Measurements from ENCODE around the gene HTR1D. TPM values are rescaled to one million over a fixed set of nuclear protein-coding genes. Genes with fewer than 3 reads are reported as not detected.

The HTR1D gene
- polyA plus RNA-seq, 2 of the 4 experiments (the other 2 are of a cell fraction): 8.5 to 11.4 TPM

DNA sequence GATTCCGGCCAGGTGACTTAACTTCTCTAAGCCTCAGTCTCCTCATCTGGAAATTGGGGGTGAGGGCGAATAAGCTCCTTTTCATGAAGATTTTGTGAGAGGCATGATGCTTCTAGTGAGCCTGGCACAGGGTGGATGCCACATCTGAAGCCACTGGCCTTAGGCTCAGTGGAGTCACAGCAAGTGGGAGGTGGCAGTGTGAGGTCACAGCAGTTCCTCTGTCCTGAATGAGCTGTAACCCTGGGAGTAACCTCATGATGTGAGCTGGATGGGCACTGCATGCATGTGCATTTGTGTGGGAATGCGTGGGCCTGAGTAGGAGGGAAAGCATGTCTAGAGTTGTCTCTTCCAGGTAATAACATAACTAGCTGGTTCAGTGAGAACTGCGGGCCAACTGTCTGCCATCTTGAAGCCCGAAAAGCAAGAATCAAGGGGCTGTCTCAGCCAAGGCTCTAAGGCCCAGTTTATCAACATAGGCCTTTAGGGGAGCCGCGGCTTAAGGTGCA, 27.0 kb upstream of the HTR1D start (continued):
- TF ChIP-seq NPAS2 (CRISPR knock-in tag; IDR thresholded peaks at IDR 0.05; ENCODE audit: borderline replicate concordance): no peak
- TF ChIP-seq, protein P1, sequence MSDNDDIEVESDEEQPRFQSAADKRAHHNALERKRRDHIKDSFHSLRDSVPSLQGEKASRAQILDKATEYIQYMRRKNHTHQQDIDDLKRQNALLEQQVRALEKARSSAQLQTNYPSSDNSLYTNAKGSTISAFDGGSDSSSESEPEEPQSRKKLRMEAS (IDR thresholded peaks at IDR 0.05): no peak
- no peak for TF ChIP-seq ZC3H11A (IDR thresholded peaks at IDR 0.05)
- TF ChIP-seq TFCP2L1 (CRISPR knock-in tag; IDR thresholded peaks at IDR 0.05): no peak

DNA sequence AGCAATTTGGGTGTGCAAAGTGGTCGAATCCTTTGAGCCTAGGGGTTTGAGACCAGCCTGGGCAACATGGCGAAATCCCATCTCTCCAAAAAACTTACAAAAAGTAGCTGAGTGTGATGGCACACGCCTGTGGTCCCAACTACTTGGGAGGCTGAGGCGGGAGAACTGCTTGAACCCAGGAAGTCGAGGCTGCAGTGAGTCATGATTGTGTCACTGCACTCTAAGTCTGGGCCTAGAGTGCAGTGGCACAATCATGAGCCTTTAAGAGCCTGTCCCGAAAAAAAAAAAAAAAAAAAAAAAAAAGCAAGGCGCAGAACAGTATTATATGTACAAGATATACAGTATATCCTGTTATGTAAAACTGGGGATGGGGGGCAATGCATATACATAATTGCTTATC, 25.1 kb upstream of the HTR1D start:
- H3K4me1 ChIP-seq: 0 out of 3 replicates have a peak, but pooled peaks cover 2% of the 10 kb centered on the region
- ATAC-seq (no peak), FAIRE-seq (no peak), DNase-seq (ENCODE audit: low read depth in 1 of 2, low spot score in 1 of 2) (no peak)
- no peak overlapping the region for H3K4me2 ChIP-seq
- H3K27ac ChIP-seq: no peak overlapping the region
- CTCF ChIA-PET: interaction anchor here (0.6 to 1.5 kb wide), 2 partner anchors 58 to 143 kb away, joined by 3 read pairs; no protein-coding TSS in a partner anchor
- POLR2A ChIA-PET: no interaction called here
- TF ChIP-seq HOXB13 (CRISPR knock-in tag; IDR thresholded peaks at IDR 0.05; ENCODE audit: low read depth): no peak
- TF ChIP-seq HEYL (CRISPR knock-in tag; IDR thresholded peaks at IDR 0.05): no peak
- TF ChIP-seq, protein P2, sequence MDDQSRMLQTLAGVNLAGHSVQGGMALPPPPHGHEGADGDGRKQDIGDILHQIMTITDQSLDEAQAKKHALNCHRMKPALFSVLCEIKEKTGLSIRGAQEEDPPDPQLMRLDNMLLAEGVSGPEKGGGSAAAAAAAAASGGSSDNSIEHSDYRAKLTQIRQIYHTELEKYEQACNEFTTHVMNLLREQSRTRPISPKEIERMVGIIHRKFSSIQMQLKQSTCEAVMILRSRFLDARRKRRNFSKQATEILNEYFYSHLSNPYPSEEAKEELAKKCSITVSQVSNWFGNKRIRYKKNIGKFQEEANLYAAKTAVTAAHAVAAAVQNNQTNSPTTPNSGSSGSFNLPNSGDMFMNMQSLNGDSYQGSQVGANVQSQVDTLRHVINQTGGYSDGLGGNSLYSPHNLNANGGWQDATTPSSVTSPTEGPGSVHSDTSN (IDR thresholded peaks at IDR 0.05): no peak
- TF ChIP-seq EHMT2 (IDR thresholded peaks at IDR 0.05; ENCODE audit: low read depth): no peak
- no peak for TF ChIP-seq HOXB5 (CRISPR knock-in tag; IDR thresholded peaks at IDR 0.05)
- TF ChIP-seq, protein P3, sequence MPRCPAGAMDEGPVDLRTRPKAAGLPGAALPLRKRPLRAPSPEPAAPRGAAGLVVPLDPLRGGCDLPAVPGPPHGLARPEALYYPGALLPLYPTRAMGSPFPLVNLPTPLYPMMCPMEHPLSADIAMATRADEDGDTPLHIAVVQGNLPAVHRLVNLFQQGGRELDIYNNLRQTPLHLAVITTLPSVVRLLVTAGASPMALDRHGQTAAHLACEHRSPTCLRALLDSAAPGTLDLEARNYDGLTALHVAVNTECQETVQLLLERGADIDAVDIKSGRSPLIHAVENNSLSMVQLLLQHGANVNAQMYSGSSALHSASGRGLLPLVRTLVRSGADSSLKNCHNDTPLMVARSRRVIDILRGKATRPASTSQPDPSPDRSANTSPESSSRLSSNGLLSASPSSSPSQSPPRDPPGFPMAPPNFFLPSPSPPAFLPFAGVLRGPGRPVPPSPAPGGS (IDR thresholded peaks at IDR 0.05): no peak
- TF ChIP-seq MAFK (IDR thresholded peaks at IDR 0.05; ENCODE audit: partially characterized antibody): no peak
- TF ChIP-seq MAZ (IDR thresholded peaks at IDR 0.05; ENCODE audit: borderline replicate concordance, low read depth, low read length): no peak
- no peak for TF ChIP-seq HDAC2 (IDR thresholded peaks at IDR 0.05)
- TF ChIP-seq, protein P4, sequence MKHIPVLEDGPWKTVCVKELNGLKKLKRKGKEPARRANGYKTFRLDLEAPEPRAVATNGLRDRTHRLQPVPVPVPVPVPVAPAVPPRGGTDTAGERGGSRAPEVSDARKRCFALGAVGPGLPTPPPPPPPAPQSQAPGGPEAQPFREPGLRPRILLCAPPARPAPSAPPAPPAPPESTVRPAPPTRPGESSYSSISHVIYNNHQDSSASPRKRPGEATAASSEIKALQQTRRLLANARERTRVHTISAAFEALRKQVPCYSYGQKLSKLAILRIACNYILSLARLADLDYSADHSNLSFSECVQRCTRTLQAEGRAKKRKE (CRISPR knock-in tag; IDR thresholded peaks at IDR 0.05; ENCODE audit: low read depth): no peak
- TF ChIP-seq, protein P5, sequence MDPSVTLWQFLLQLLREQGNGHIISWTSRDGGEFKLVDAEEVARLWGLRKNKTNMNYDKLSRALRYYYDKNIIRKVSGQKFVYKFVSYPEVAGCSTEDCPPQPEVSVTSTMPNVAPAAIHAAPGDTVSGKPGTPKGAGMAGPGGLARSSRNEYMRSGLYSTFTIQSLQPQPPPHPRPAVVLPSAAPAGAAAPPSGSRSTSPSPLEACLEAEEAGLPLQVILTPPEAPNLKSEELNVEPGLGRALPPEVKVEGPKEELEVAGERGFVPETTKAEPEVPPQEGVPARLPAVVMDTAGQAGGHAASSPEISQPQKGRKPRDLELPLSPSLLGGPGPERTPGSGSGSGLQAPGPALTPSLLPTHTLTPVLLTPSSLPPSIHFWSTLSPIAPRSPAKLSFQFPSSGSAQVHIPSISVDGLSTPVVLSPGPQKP (IDR thresholded peaks at IDR 0.05; ENCODE audit: low read depth, low read length): no peak
- TF ChIP-seq ZSCAN20 (CRISPR knock-in tag; IDR thresholded peaks at IDR 0.05): no peak
- TF ChIP-seq SREBF2 (IDR thresholded peaks at IDR 0.05): no peak
- TF ChIP-seq NPAS2 (CRISPR knock-in tag; IDR thresholded peaks at IDR 0.05; ENCODE audit: borderline replicate concordance): no peak
- TF ChIP-seq POLR2A (IDR thresholded peaks at IDR 0.05; ENCODE audit: low read length): no peak
- no peak for TF ChIP-seq NR3C1 (IDR thresholded peaks at IDR 0.05)
- TF ChIP-seq, protein P6, sequence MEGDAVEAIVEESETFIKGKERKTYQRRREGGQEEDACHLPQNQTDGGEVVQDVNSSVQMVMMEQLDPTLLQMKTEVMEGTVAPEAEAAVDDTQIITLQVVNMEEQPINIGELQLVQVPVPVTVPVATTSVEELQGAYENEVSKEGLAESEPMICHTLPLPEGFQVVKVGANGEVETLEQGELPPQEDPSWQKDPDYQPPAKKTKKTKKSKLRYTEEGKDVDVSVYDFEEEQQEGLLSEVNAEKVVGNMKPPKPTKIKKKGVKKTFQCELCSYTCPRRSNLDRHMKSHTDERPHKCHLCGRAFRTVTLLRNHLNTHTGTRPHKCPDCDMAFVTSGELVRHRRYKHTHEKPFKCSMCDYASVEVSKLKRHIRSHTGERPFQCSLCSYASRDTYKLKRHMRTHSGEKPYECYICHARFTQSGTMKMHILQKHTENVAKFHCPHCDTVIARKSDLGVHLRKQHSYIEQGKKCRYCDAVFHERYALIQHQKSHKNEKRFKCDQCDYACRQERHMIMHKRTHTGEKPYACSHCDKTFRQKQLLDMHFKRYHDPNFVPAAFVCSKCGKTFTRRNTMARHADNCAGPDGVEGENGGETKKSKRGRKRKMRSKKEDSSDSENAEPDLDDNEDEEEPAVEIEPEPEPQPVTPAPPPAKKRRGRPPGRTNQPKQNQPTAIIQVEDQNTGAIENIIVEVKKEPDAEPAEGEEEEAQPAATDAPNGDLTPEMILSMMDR (IDR thresholded peaks at IDR 0.05): no peak
- WGBS (ENCODE audit: missing lambda C conversion rate): 68% methylated on average over 6 of the region's 7 CpGs
- no peaks in the 10 kb centered on the region for H3K9me3 ChIP-seq
- no peak overlapping the region for H3K4me3 ChIP-seq
